Activated naive CD4-positive, alpha-beta T cell treated with anti-CD3 and anti-CD28 coated beads, Interleukin-2, amount 10 ng/mL, durations not matched to agents 7 days and 5 days (primary cell): Measurements from ENCODE around the gene RCOR2.

Source experiments
- CTCF ChIA-PET: fragments of 350-600 bp; sonication (Branson Sonifier 250); formaldehyde crosslinking; loops from one replicate; lab custom pipeline; 2021; ENCODE audit warnings: antibody characterized with exemption; lab: Charles Lee
- DNase-seq: peaks from one replicate; pipeline ENCODE4 v3.0.0-alpha.2; 2020
- H3K27ac Mint-ChIP-seq: one replicate; pipeline ENCODE4 v1.8.0; 2021; ENCODE audit warnings: mild to moderate bottlenecking, moderate library complexity, mixed read lengths
- H3K27me3 Mint-ChIP-seq: one replicate; pipeline ENCODE4 v1.8.0; 2021; ENCODE audit warnings: mild to moderate bottlenecking, mixed read lengths
- H3K36me3 Mint-ChIP-seq: one replicate; pipeline ENCODE4 v1.8.0; 2021; ENCODE audit warnings: mixed read lengths
- H3K4me1 Mint-ChIP-seq: one replicate; pipeline ENCODE4 v1.8.0; 2021; ENCODE audit warnings: mixed read lengths
- H3K4me3 Mint-ChIP-seq: one replicate; pipeline ENCODE4 v1.8.0; 2021; ENCODE audit warnings: mild to moderate bottlenecking, moderate library complexity, mixed read lengths
- H3K9me3 Mint-ChIP-seq: one replicate; pipeline ENCODE4 v1.8.0; 2021; ENCODE audit warnings: mixed read lengths

RCOR2 gene

GRCh38 chr11:63918507-63919191, 1.7 kb upstream of the RCOR2 start:
- no peak overlapping the region for H3K4me3 Mint-ChIP-seq
- CTCF ChIA-PET = no interaction called here
- H3K27ac Mint-ChIP-seq = no peak overlapping the region

GRCh38 chr11:63917692-63918506, 935 bp upstream of the RCOR2 start:
- CTCF ChIA-PET = interaction anchor here (0.7 to 1.3 kb wide), 5 partner anchors 11 to 232 kb away, joined by 3 to 6 read pairs (median 4); no protein-coding TSS in a partner anchor
- peaks cover 85% of the 10 kb centered on the region for H3K27me3 Mint-ChIP-seq
- H3K27ac Mint-ChIP-seq = no peak overlapping the region
- peaks cover 15% of the 10 kb centered on the region for H3K4me1 Mint-ChIP-seq
- no peaks in the 10 kb centered on the region for H3K9me3 Mint-ChIP-seq
- H3K4me3 Mint-ChIP-seq = peak overlapping the region; percentile 44
- no peaks in the 10 kb centered on the region for H3K36me3 Mint-ChIP-seq
- DNase-seq = peak; percentile 55

More at GRCh38 chr11:63918507-63919191, 1.7 kb upstream of the RCOR2 start:
- no peaks in the 10 kb centered on the region for H3K36me3 Mint-ChIP-seq
- H3K27me3 Mint-ChIP-seq = peaks cover 93% of the 10 kb centered on the region
- DNase-seq = no peak
- no peaks in the 10 kb centered on the region for H3K9me3 Mint-ChIP-seq
- peaks cover 15% of the 10 kb centered on the region for H3K4me1 Mint-ChIP-seq

DNA sequence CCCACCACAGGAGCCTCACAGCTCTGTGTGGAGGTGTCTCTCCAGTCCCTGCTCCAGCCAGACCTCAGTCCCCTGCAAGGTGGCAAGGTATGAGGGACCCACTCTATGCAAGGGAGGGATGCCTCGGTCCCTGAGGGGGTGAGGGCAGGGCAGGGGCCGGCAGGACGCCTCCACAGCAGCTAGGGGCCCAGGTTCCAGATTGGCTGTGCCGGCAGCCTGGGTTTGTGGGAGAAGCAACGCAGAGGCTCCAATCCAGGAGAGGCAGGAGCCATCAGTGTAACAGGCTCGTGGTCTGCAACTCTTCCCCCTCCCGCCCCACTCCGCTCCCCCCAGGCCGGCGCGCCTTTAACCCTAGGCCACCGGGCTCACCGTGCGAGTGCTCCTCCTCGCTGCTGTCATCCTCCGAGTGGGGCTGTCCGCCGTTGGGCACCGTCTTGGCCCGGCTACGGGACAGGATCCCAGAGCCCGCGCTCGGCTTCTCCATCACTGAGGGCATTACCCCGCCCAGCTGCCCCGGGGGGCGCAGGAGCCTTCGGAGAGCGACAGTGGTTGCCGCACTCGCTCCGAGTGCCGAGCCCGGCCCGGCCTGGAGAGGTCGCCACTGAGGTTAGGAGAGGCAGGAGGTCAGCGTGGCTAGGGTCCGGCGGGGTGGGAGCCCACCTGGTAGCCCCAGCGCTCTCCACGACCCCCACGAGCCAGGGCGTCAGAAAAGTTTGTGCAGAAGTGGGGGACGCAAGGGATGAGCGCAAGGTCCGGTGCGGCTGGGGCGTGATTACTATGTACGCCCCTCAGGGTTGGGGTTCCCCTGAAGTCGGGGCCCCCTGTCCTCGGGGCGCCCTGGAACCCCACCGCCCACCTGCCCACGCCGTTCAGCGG, 765 bp downstream of the RCOR2 start:
- Mint-ChIP-seq H3K4me1 (peaks cover 15% of the 10 kb centered on the region), H3K4me3 (peak overlapping the region; percentile 79), H3K9me3 (no peaks in the 10 kb centered on the region), H3K27me3 (peaks cover 73% of the 10 kb centered on the region), H3K27ac (peak overlapping the region; percentile 52), H3K36me3 (peaks cover 2% of the 10 kb centered on the region)
- DNase-seq = peak; percentile 54
- CTCF ChIA-PET = interaction anchor here (1.1 to 2.6 kb wide), 3 partner anchors 30 to 233 kb away, joined by 4 to 9 read pairs (median 7); no protein-coding TSS in a partner anchor

- no peak for DNase-seq
- Mint-ChIP-seq H3K4me3 (peak overlapping the region; percentile 3), H3K27ac (no peak overlapping the region), H3K4me1 (peaks cover 16% of the 10 kb centered on the region), H3K36me3 (peaks cover 4% of the 10 kb centered on the region), H3K27me3 (peaks cover 62% of the 10 kb centered on the region), H3K9me3 (no peaks in the 10 kb centered on the region)
- CTCF ChIA-PET = interaction anchor here (2.0 to 2.6 kb wide), 2 partner anchors 31 to 78 kb away, joined by 7 to 9 read pairs; no protein-coding TSS in a partner anchor
Observed at GRCh38 chr11:63914896-63915691, 1.9 kb downstream of the RCOR2 start.

DNA sequence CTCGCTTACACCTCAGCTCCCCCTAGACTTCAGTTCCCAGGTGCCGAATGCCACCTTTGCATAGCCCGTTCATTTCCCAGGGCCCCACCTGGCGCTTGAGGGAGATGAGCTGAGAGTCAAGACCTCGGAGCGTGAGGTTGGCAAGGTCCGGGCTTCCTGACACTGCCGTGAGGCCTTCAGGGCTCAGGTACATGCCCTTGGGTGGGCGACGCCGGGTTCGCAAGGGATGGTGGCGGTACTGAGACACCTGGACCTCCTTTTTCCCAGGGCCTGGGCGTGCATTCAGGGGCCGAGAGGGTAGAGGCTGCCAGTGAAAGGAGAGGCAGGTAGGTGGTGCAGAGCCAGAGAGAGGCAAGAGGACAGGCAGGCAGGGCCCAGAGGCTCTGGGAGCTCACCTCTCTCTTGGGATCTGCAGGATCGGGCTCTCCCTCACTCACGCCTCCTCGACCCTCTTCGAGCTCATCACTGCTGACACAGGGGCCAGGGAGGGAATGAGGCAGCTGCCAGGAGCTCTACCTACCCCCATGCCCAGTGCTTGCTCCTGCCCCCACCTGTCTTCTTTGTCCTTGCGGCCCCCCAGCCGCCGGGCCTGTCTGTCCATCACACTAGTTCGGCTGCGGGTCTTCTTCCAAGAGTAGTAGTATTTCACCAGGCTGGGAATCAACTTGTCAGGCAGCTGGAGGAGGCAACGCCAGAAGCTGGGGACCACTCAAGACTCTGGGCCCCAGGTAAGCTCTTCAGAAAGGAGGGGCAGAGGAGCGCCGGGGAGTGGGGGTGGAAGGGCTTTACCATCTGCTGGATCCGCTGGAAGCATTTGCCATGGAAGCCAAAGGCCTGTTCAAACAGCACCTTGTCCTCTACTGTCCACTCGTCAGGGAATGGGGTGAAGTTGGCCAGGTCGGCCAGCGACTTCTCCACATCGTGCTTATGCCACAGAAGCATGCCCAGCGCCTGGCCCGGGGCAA, 2.8 kb downstream of the RCOR2 start:
- no peak for DNase-seq
- CTCF ChIA-PET = interaction anchor here (2.0 to 2.6 kb wide), 2 partner anchors 32 to 77 kb away, joined by 7 to 9 read pairs; no protein-coding TSS in a partner anchor
- no peak overlapping the region for H3K27ac Mint-ChIP-seq
- peaks cover 56% of the 10 kb centered on the region for H3K27me3 Mint-ChIP-seq
- no peak overlapping the region for H3K4me3 Mint-ChIP-seq
- peaks cover 16% of the 10 kb centered on the region for H3K4me1 Mint-ChIP-seq
- H3K9me3 Mint-ChIP-seq = no peaks in the 10 kb centered on the region
- H3K36me3 Mint-ChIP-seq = peaks cover 5% of the 10 kb centered on the region

- Mint-ChIP-seq H3K36me3 (peaks cover 5% of the 10 kb centered on the region), H3K27ac (no peak overlapping the region), H3K4me1 (peaks cover 8% of the 10 kb centered on the region), H3K9me3 (no peaks in the 10 kb centered on the region), H3K4me3 (no peak overlapping the region), H3K27me3 (peaks cover 41% of the 10 kb centered on the region)
- CTCF ChIA-PET = interaction anchor here (1.1 kb wide), 2 partner anchors 33 to 76 kb away, joined by 3 to 4 read pairs; no protein-coding TSS in a partner anchor
- no peak for DNase-seq
Observed at GRCh38 chr11:63912678-63913077, 4.3 kb downstream of the RCOR2 start.

- H3K4me3 Mint-ChIP-seq = no peak overlapping the region
Observed at GRCh38 chr11:63911876-63912275, 5.1 kb downstream of the RCOR2 start.

DNA sequence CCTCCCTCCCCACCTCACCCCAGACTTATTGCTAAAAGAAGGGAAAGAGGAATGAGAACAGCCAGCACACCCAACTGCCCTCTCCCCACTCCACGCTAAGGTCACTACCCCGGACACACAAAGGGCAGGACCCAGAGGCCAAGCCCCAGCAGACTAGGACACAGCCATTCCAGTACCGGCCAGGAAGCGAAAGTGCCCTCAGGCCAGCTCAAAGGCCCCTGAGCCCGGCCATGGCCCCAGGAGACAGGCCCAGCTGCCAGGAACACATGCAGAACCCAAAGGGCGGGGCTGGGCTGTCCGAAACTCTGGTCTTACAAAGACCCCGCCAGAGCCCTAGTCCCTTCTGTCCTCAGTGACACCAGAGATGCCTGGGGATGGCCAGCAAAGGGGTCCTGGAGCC, 5.5 kb downstream of the RCOR2 start:
- Mint-ChIP-seq H3K4me1 (peaks cover 6% of the 10 kb centered on the region), H3K27ac (no peak overlapping the region), H3K4me3 (no peak overlapping the region), H3K36me3 (peaks cover 6% of the 10 kb centered on the region), H3K27me3 (peaks cover 31% of the 10 kb centered on the region), H3K9me3 (no peaks in the 10 kb centered on the region)
- CTCF ChIA-PET = no interaction called here
- no peak for DNase-seq

More at GRCh38 chr11:63911876-63912275, 5.1 kb downstream of the RCOR2 start:
- no peaks in the 10 kb centered on the region for H3K9me3 Mint-ChIP-seq
- H3K27me3 Mint-ChIP-seq = peaks cover 33% of the 10 kb centered on the region
- H3K4me1 Mint-ChIP-seq = peaks cover 5% of the 10 kb centered on the region
- CTCF ChIA-PET = no interaction called here
- no peak for DNase-seq
- H3K27ac Mint-ChIP-seq = no peak overlapping the region
- peaks cover 5% of the 10 kb centered on the region for H3K36me3 Mint-ChIP-seq

- no peaks in the 10 kb centered on the region for H3K9me3 Mint-ChIP-seq
- CTCF ChIA-PET = no interaction called here
- H3K27ac Mint-ChIP-seq = no peak overlapping the region
- peaks cover 11% of the 10 kb centered on the region for H3K36me3 Mint-ChIP-seq
- peaks cover 6% of the 10 kb centered on the region for H3K4me1 Mint-ChIP-seq
- no peak overlapping the region for H3K4me3 Mint-ChIP-seq
- H3K27me3 Mint-ChIP-seq = peaks cover 23% of the 10 kb centered on the region
- DNase-seq = no peak
Observed at GRCh38 chr11:63910675-63911074, 6.3 kb downstream of the RCOR2 start.

GRCh38 chr11:63909591-63910506, 7.1 kb downstream of the RCOR2 start:
- Mint-ChIP-seq H3K27ac (no peak overlapping the region), H3K4me3 (no peak overlapping the region), H3K36me3 (peaks cover 18% of the 10 kb centered on the region), H3K27me3 (peaks cover 16% of the 10 kb centered on the region), H3K9me3 (no peaks in the 10 kb centered on the region), H3K4me1 (peaks cover 6% of the 10 kb centered on the region)
- DNase-seq = no peak
- CTCF ChIA-PET = no interaction called here

GRCh38 chr11:63908631-63909401, 8.1 kb downstream of the RCOR2 start:
- no peak overlapping the region for H3K4me3 Mint-ChIP-seq
- CTCF ChIA-PET = no interaction called here
- no peaks in the 10 kb centered on the region for H3K9me3 Mint-ChIP-seq
- H3K27me3 Mint-ChIP-seq = peaks cover 5% of the 10 kb centered on the region
- peaks cover 6% of the 10 kb centered on the region for H3K4me1 Mint-ChIP-seq
- DNase-seq = no peak
- H3K27ac Mint-ChIP-seq = no peak overlapping the region
- peaks cover 26% of the 10 kb centered on the region for H3K36me3 Mint-ChIP-seq
